HCT116 (cell line): ENCODE measurements around the gene MARK1.

ENCODE experiments used
- CTCF ChIP-seq, 3 experiments: fragments of 200-600 bp in 1 of 3; sonication (generic) in 1 of 3; IDR thresholded peaks in 2 of 3; conservative IDR thresholded peaks in 1 of 3; 2 replicates each; pipeline ENCODE4 v1.5.1; 2012 to 2017; ENCODE audit warnings: low read depth in 2 of 3, low read length in 2 of 3, antibody characterized with exemption in 1 of 3, borderline replicate concordance in 1 of 3, control low read depth in 1 of 3, mild to moderate bottlenecking in 1 of 3, mixed read lengths in 1 of 3, mixed run types in 1 of 3, moderate library complexity in 1 of 3; ENCODE audit not compliant: insufficient read depth in 1 of 3
- MAX ChIP-seq: IDR thresholded peaks from 2 replicates; pipeline ENCODE4 v1.6.1; 2012
- POLR2A ChIP-seq: IDR thresholded peaks from 2 replicates; pipeline ENCODE4 v1.7.0; 2011; ENCODE audit warnings: borderline replicate concordance; ENCODE audit not compliant: insufficient read depth, insufficient read length; ENCODE audit errors: extremely low read depth
- POLR2AphosphoS5 ChIP-seq: IDR thresholded peaks from 2 replicates; pipeline ENCODE4 v1.6.1; 2011; ENCODE audit warnings: mild to moderate bottlenecking, low read depth, low read length, moderate library complexity
- REST ChIP-seq: IDR thresholded peaks from 2 replicates; pipeline ENCODE4 v1.6.1; 2012; ENCODE audit warnings: low read depth
- YY1 ChIP-seq: IDR thresholded peaks from 2 replicates; pipeline ENCODE4 v1.6.1; 2011; ENCODE audit warnings: low read length, low read depth, moderate library complexity, mild to moderate bottlenecking; ENCODE audit not compliant: insufficient replicate concordance; ENCODE audit errors: extremely low read depth
- ZBTB33 ChIP-seq: IDR thresholded peaks from 2 replicates; pipeline ENCODE4 v1.6.1; 2011; ENCODE audit warnings: mild to moderate bottlenecking, low read length, moderate library complexity; ENCODE audit not compliant: insufficient replicate concordance; ENCODE audit errors: extremely low read depth

- TF ChIP-seq POLR2AphosphoS5, result no peak
- no peak for TF ChIP-seq CTCF (IDR thresholded peaks at IDR 0.05 in 2 of 3, conservative IDR thresholded peaks at IDR 0.05 in 1 of 3; ENCODE audit: borderline replicate concordance in 1 of 3, insufficient read depth in 1 of 3, low read depth in 2 of 3, low read length in 2 of 3)
- TF ChIP-seq POLR2A, result no peak
- no peak for TF ChIP-seq ZBTB33
- TF ChIP-seq YY1, result no peak
- TF ChIP-seq REST, result no peak
- TF ChIP-seq MAX, result no peak
Observed at GRCh38 chr1:220681220-220681880, 153.4 kb downstream of the MARK1 start.
